Liver (tissue), 9 donors: Measurements from ENCODE around the gene RHEX. TPM values are rescaled to one million over a fixed set of nuclear protein-coding genes. Genes with fewer than 3 reads are reported as not detected.
"Not testable (repeated sequence)": the region's sequence is repeated elsewhere in the genome, so short reads cannot be mapped to it uniquely, and the experiment has no call there.

Experiments used
- DNase-seq: peaks from one replicate; pipeline ENCODE4 v3.0.0-alpha.2; 2017; ENCODE audit warnings: low spot score
- H3K27ac ChIP-seq, 2 donors: one replicate each; pipeline ENCODE4 v1.7.0; 2013; ENCODE audit warnings: inconsistent platforms in 2 of 2, low read length in 2 of 2, control low read depth in 1 of 2, low read depth in 1 of 2, mild to moderate bottlenecking in 1 of 2
- H3K27me3 ChIP-seq, 4 donors: one replicate each; pipeline versions ENCODE4 v1.6.1 to v1.7.0; 2013; ENCODE audit warnings: low read length in 3 of 4, inconsistent platforms in 1 of 4, mild to moderate bottlenecking in 1 of 4, moderate library complexity in 1 of 4; ENCODE audit not compliant: control insufficient read depth in 4 of 4, insufficient read depth in 4 of 4
- H3K36me3 ChIP-seq, 4 donors: one replicate each; pipeline versions ENCODE4 v1.6.1 to v1.7.0; 2013; ENCODE audit warnings: low read length in 3 of 4, mild to moderate bottlenecking in 3 of 4, low read depth in 1 of 4, moderate library complexity in 1 of 4; ENCODE audit not compliant: control insufficient read depth in 4 of 4, insufficient read depth in 3 of 4
- H3K4me1 ChIP-seq, 4 donors: one replicate each; pipeline versions ENCODE4 v1.6.1 to v1.7.0; 2013; ENCODE audit warnings: low read length in 3 of 4, mild to moderate bottlenecking in 3 of 4, moderate library complexity in 1 of 4; ENCODE audit not compliant: control insufficient read depth in 4 of 4, insufficient read depth in 4 of 4
- H3K4me3 ChIP-seq, 3 donors: one replicate each; pipeline versions ENCODE4 v1.6.1 to v1.7.0; 2013; ENCODE audit warnings: low read length in 3 of 3, control low read depth in 1 of 3, low read depth in 1 of 3, mild to moderate bottlenecking in 1 of 3
- H3K9ac ChIP-seq, 2 donors: one replicate each; pipeline ENCODE4 v1.7.0; 2013; ENCODE audit warnings: low read length in 2 of 2, mild to moderate bottlenecking in 2 of 2, moderate library complexity in 2 of 2, control low read depth in 1 of 2, low read depth in 1 of 2
- H3K9me3 ChIP-seq, 4 donors: one replicate each; pipeline versions ENCODE4 v1.6.1 to v1.7.0; 2013; ENCODE audit warnings: low read length in 3 of 4; ENCODE audit not compliant: control insufficient read depth in 4 of 4
- ATF3 ChIP-seq: IDR thresholded peaks from 2 replicates; pipeline ENCODE4 v1.6.1; 2016; ENCODE audit warnings: antibody characterized with exemption
- CTCF ChIP-seq: fragments of 150-350 bp; IDR thresholded peaks from 2 replicates; pipeline ENCODE4 v1.5.1; 2017; ENCODE audit warnings: improper control_type of control experiment, low read depth, low read length; ENCODE audit not compliant: missing input control
- EGR1 ChIP-seq, 2 donors: IDR thresholded peaks; 2 replicates each; pipeline ENCODE4 v1.6.1; 2016 to 2018; ENCODE audit warnings: antibody characterized with exemption in 2 of 2, low read depth in 2 of 2
- FOXA1 ChIP-seq: IDR thresholded peaks from 2 replicates; pipeline ENCODE4 v1.6.1; 2016; ENCODE audit warnings: antibody characterized with exemption
- FOXA2 ChIP-seq: IDR thresholded peaks from 2 replicates; pipeline ENCODE4 v1.6.1; 2016; ENCODE audit warnings: antibody characterized with exemption
- GABPA ChIP-seq, 2 donors: IDR thresholded peaks in 1 of 2; conservative IDR thresholded peaks in 1 of 2; 2 replicates each; pipeline ENCODE4 v1.6.1; 2016; ENCODE audit warnings: antibody characterized with exemption in 2 of 2, mild to moderate bottlenecking in 1 of 2, moderate library complexity in 1 of 2
- HNF4A ChIP-seq, 2 donors: conservative IDR thresholded peaks; 2 replicates each; pipeline ENCODE4 v1.6.1; 2016; ENCODE audit warnings: antibody characterized with exemption in 2 of 2, mild to moderate bottlenecking in 2 of 2
- MAX ChIP-seq: IDR thresholded peaks from 2 replicates; pipeline ENCODE4 v1.6.1; 2016; ENCODE audit warnings: antibody characterized with exemption
- NR2F2 ChIP-seq: IDR thresholded peaks from 2 replicates; pipeline ENCODE4 v1.6.1; 2016; ENCODE audit warnings: antibody characterized with exemption
- RAD21 ChIP-seq, 2 donors: IDR thresholded peaks; 2 replicates each; pipeline ENCODE4 v1.6.1; 2016; ENCODE audit warnings: antibody characterized with exemption in 2 of 2, mild to moderate bottlenecking in 2 of 2
- RXRA ChIP-seq, 2 donors: IDR thresholded peaks; 2 replicates each; pipeline ENCODE4 v1.6.1; 2017 to 2018; ENCODE audit warnings: antibody characterized with exemption in 2 of 2, mild to moderate bottlenecking in 1 of 2
- SP1 ChIP-seq: IDR thresholded peaks from 2 replicates; pipeline ENCODE4 v1.6.1; 2018; ENCODE audit warnings: antibody characterized with exemption, mild to moderate bottlenecking
- TAF1 ChIP-seq: conservative IDR thresholded peaks from 2 replicates; pipeline ENCODE4 v1.6.1; 2016; ENCODE audit warnings: antibody characterized with exemption, mild to moderate bottlenecking
- YY1 ChIP-seq: IDR thresholded peaks from 2 replicates; pipeline ENCODE4 v1.6.1; 2016; ENCODE audit warnings: antibody characterized with exemption, mild to moderate bottlenecking
- WGBS: extraction: QIAGEN DNeasy Blood & Tissue Kit; methylation state at CpG from one replicate; pipeline ENCODE4 v1.1.7; 2013; 5-methylcytosine and 5-hydroxymethylcytosine counted together
- polyA plus RNA-seq, 2 donors: library from polyadenylated mRNA; stranded (reverse) in 1 of 2; unstranded in 1 of 2; fragments of 200-250 nt in 1 of 2; fragments of >200 nt in 1 of 2; fragmentation: Nextera tagmentation in 1 of 2; extraction: Ambion mirVana in 1 of 2; gene quantifications; one replicate each; pipeline versions ENCODE4 v1.2.1 to v1.2.3, GENCODE V29; 2013 to 2015
- total RNA-seq, 2 donors: library from RNA; depleted of rRNA; stranded (reverse); fragments of >200 nt; gene quantifications; one replicate each; pipeline ENCODE4 v1.2.3, GENCODE V29; 2014
- donor health status: healthy.
- donor health status: healthy.
- donor health status: healthy.
- donor health status: healthy.
- donor health status: healthy.

RHEX gene
- total and polyA plus RNA-seq, 4 donors = 0.15 to 2.8 (median 0.47) TPM

- 89% methylated on average over 6 of the region's 6 CpGs for WGBS
- Histone ChIP-seq H3K9ac (no peak overlapping the region), H3K36me3 (peaks cover 0 to 2% (median 0%) of the 10 kb centered on the region in 4 donors), H3K27ac (no peak overlapping the region), H3K27me3 (no peaks in the 10 kb centered on the region), H3K4me3 (no peak overlapping the region), H3K9me3 (no peaks in the 10 kb centered on the region), H3K4me1 (peaks cover 0 to 15% (median 9%) of the 10 kb centered on the region in 4 donors)
- no peak for DNase-seq
- TF ChIP-seq YY1 = no peak
- TF ChIP-seq RXRA (IDR thresholded peaks at IDR 0.05) = no peak
- TF ChIP-seq CTCF = no peak
- TF ChIP-seq EGR1 (IDR thresholded peaks at IDR 0.05; ENCODE audit: low read depth in 2 of 2) = no peak
- TF ChIP-seq SP1 = no peak
- TF ChIP-seq MAX = no peak
- TF ChIP-seq ATF3 = no peak
- no peak for TF ChIP-seq NR2F2
- TF ChIP-seq HNF4A (conservative IDR thresholded peaks at IDR 0.05) = no peak
- no peak for TF ChIP-seq RAD21 (IDR thresholded peaks at IDR 0.05)
- TF ChIP-seq FOXA2 = no peak
- TF ChIP-seq FOXA1 = no peak
- no peak for TF ChIP-seq TAF1
- no peak for TF ChIP-seq GABPA (IDR thresholded peaks at IDR 0.05 in 1 of 2, conservative IDR thresholded peaks at IDR 0.05 in 1 of 2)
These were observed 9.5 kb downstream of the RHEX start for GRCh38 chr1:206062464-206062863.

GRCh38 chr1:206064001-206064400 is 11.0 kb downstream of the RHEX start:
- not testable (repeated sequence) for H3K9ac ChIP-seq, H3K9me3 ChIP-seq, H3K27me3 ChIP-seq, H3K36me3 ChIP-seq, H3K27ac ChIP-seq, DNase-seq, H3K4me3 ChIP-seq
- peaks cover 0 to 18% (median 13%) of the 10 kb centered on the region in 4 donors for H3K4me1 ChIP-seq
- 96% methylated on average over 27 of the region's 35 CpGs for WGBS

GRCh38 chr1:206064501-206064900 is 11.5 kb downstream of the RHEX start:
- H3K4me3 ChIP-seq, H3K36me3 ChIP-seq, H3K9ac ChIP-seq, H3K27me3 ChIP-seq, H3K27ac ChIP-seq, DNase-seq, H3K9me3 ChIP-seq: not testable (repeated sequence)
- H3K4me1 ChIP-seq = peaks cover 0 to 18% (median 13%) of the 10 kb centered on the region in 4 donors
- WGBS = 98% methylated on average over 22 of the region's 25 CpGs
